ENCODE results near the gene TTC13.

The TTC13 gene

GRCh38 chr1:230964896-230965295, 13.8 kb downstream of the TTC13 start:
- POLR2A ChIA-PET (ENCODE audit: low non-redundant PET): no interaction called here
- no peak for TF ChIP-seq CTCF (conservative IDR thresholded peaks at IDR 0.05; ENCODE audit: low read depth)
- H3K27ac ChIP-seq: no peak overlapping the region
- DNase-seq (ENCODE audit: low spot score): no peak
- CTCF ChIA-PET: no interaction called here

GRCh38 chr1:230958370-230958769, 20.3 kb downstream of the TTC13 start:
- no peak for DNase-seq (ENCODE audit: low spot score)
- no peak overlapping the region for H3K27ac ChIP-seq
- no peak for TF ChIP-seq CTCF (conservative IDR thresholded peaks at IDR 0.05; ENCODE audit: low read depth)
- ChIA-PET POLR2A (ENCODE audit: low non-redundant PET) (no interaction called here), CTCF (no interaction called here)

- DNase-seq (ENCODE audit: low spot score): no peak
- ChIA-PET CTCF (interaction anchor here (0.6 kb wide), 2 partner anchors 32 to 48 kb away, joined by 3 read pairs; no protein-coding TSS in a partner anchor), POLR2A (ENCODE audit: low non-redundant PET) (no interaction called here)
- TF ChIP-seq CTCF (conservative IDR thresholded peaks at IDR 0.05; ENCODE audit: low read depth): no peak
- H3K27ac ChIP-seq: no peak overlapping the region
Observed at GRCh38 chr1:230957580-230957989, 21.1 kb downstream of the TTC13 start.

- ChIA-PET POLR2A (ENCODE audit: low non-redundant PET) (no interaction called here), CTCF (no interaction called here)
- H3K27ac ChIP-seq: no peak overlapping the region
- TF ChIP-seq CTCF (conservative IDR thresholded peaks at IDR 0.05; ENCODE audit: low read depth): no peak
- DNase-seq (ENCODE audit: low spot score): no peak
Observed at GRCh38 chr1:230950404-230950803, 28.3 kb downstream of the TTC13 start.

- DNase-seq (ENCODE audit: low spot score): no peak
- no peak overlapping the region for H3K27ac ChIP-seq
- ChIA-PET POLR2A (ENCODE audit: low non-redundant PET) (no interaction called here), CTCF (no interaction called here)
- no peak for TF ChIP-seq CTCF (conservative IDR thresholded peaks at IDR 0.05; ENCODE audit: low read depth)
Observed at GRCh38 chr1:230948903-230949302, 29.8 kb downstream of the TTC13 start.

- no peak for DNase-seq (ENCODE audit: low spot score)
- POLR2A ChIA-PET (ENCODE audit: low non-redundant PET): no interaction called here
- TF ChIP-seq CTCF (conservative IDR thresholded peaks at IDR 0.05; ENCODE audit: low read depth): no peak
- H3K27ac ChIP-seq: no peak overlapping the region
- CTCF ChIA-PET: no interaction called here
Observed at GRCh38 chr1:230948301-230948700, 30.4 kb downstream of the TTC13 start.

GRCh38 chr1:230943048-230943593, 35.5 kb downstream of the TTC13 start:
- no peak overlapping the region for H3K27ac ChIP-seq
- CTCF ChIA-PET: no interaction called here
- DNase-seq (ENCODE audit: low spot score): no peak
- TF ChIP-seq CTCF (conservative IDR thresholded peaks at IDR 0.05; ENCODE audit: low read depth): no peak
- POLR2A ChIA-PET (ENCODE audit: low non-redundant PET): no interaction called here
